WI38 (cell line): Measurements from ENCODE around the gene CHMP1A.

Source experiments
- H3K4me3 ChIP-seq: 2 replicates; pipeline ENCODE4 v1.5.1; 2011; ENCODE audit warnings: low read depth, mild to moderate bottlenecking, control low read depth, low read length
- CTCF ChIP-seq: IDR thresholded peaks from 2 replicates; pipeline ENCODE4 v1.5.1; 2012; ENCODE audit warnings: low read depth, mild to moderate bottlenecking, control low read depth, low read length

The CHMP1A gene

GRCh38 chr16:89598199-89598598, 59.3 kb downstream of the CHMP1A start:
- H3K4me3 ChIP-seq = no peak overlapping the region
- TF ChIP-seq CTCF = no peak

- H3K4me3 ChIP-seq = no peak overlapping the region
- TF ChIP-seq CTCF = no peak
Observed at GRCh38 chr16:89596957-89597649, 60.4 kb downstream of the CHMP1A start.

GRCh38 chr16:89596061-89596689, 61.3 kb downstream of the CHMP1A start:
- H3K4me3 ChIP-seq = no peak overlapping the region
- TF ChIP-seq CTCF = no peak

- H3K4me3 ChIP-seq = no peak overlapping the region
- TF ChIP-seq CTCF = no peak
Observed at GRCh38 chr16:89595330-89596060, 62.0 kb downstream of the CHMP1A start.
